Esophagus squamous epithelium (tissue), 4 donors: ENCODE results near the gene PPP2R2C.

Source experiments
- POLR2A ChIP-seq, 4 donors: fragments of 450-650 bp; IDR thresholded peaks; one replicate each; pipeline ENCODE4 v1.6.1; 2017; ENCODE audit warnings: antibody characterized with exemption in 4 of 4, mild to moderate bottlenecking in 4 of 4, moderate library complexity in 3 of 4
- TF ChIP-seq, protein P1 (sequence below), 6 experiments: fragments of 450-650 bp in 4 of 6; fragments of 200-600 bp in 2 of 6; sonication (generic) in 2 of 6; IDR thresholded peaks; one replicate each; pipeline ENCODE4 v1.5.1; 2016 to 2019; ENCODE audit warnings: antibody characterized with exemption in 6 of 6, mild to moderate bottlenecking in 4 of 6, moderate library complexity in 4 of 6

DNA sequence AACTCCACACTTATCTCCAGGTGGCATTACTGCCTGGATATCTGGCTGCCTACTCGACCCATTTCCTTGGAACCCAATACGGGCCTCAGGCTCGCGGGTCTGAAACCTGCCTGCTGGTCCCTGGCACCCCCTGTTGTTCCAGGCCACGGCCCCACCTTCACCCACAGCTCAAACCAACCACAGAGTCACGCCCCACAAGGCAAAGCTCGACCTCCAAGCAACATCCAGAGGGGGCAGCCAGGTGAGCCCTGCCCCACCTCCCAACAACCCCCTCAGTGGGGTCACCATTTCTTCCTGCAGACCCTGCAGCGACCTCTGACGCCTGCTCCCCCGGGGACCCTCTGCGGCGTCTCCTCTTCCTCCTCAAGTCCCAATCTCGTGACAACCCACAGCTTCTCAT is 126.5 kb downstream of the PPP2R2C start:
- no peak for TF ChIP-seq POLR2A (IDR thresholded peaks at IDR 0.05)
- TF ChIP-seq, protein P1, sequence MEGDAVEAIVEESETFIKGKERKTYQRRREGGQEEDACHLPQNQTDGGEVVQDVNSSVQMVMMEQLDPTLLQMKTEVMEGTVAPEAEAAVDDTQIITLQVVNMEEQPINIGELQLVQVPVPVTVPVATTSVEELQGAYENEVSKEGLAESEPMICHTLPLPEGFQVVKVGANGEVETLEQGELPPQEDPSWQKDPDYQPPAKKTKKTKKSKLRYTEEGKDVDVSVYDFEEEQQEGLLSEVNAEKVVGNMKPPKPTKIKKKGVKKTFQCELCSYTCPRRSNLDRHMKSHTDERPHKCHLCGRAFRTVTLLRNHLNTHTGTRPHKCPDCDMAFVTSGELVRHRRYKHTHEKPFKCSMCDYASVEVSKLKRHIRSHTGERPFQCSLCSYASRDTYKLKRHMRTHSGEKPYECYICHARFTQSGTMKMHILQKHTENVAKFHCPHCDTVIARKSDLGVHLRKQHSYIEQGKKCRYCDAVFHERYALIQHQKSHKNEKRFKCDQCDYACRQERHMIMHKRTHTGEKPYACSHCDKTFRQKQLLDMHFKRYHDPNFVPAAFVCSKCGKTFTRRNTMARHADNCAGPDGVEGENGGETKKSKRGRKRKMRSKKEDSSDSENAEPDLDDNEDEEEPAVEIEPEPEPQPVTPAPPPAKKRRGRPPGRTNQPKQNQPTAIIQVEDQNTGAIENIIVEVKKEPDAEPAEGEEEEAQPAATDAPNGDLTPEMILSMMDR (IDR thresholded peaks at IDR 0.05): no peak
